ENCODE measurements around the gene LRRFIP1. TPM values are rescaled to one million over a fixed set of nuclear protein-coding genes. Genes with fewer than 3 reads are reported as not detected.
A peak's percentile ranks its signal among the peaks of the same experiment; 100 is the strongest.

Gene LRRFIP1
- total and polyA plus RNA-seq, 2 of the 13 experiments (the other 11 are each of a cell fraction or from before 2014, with no cell fraction given): 15.9 to 40.5 TPM

GRCh38 chr2:237680702-237681478, 53.5 kb downstream of the LRRFIP1 start (continued):
- no peak for TF ChIP-seq ZBTB40 (IDR thresholded peaks at IDR 0.05)
- peak; percentile 96 for TF ChIP-seq ZBTB40 (CRISPR knock-in tag; IDR thresholded peaks at IDR 0.05)
- TF ChIP-seq SNRNP70 (IDR thresholded peaks at IDR 0.05; ENCODE audit: low read depth, low read length): no peak
- TF ChIP-seq EZH2 (conservative IDR thresholded peaks at IDR 0.05; ENCODE audit: low read depth, low read length): no peak
- TF ChIP-seq NR1H2 (CRISPR knock-in tag; IDR thresholded peaks at IDR 0.05; ENCODE audit: borderline replicate concordance, low read depth): no peak
- no peak for TF ChIP-seq ZNF569 (CRISPR knock-in tag; IDR thresholded peaks at IDR 0.05; ENCODE audit: borderline replicate concordance)
- no peak for TF ChIP-seq KIAA2018 (CRISPR knock-in tag; IDR thresholded peaks at IDR 0.05; ENCODE audit: borderline replicate concordance)

All from HepG2 (cell line).